GM23338 (cell line): ENCODE data around the gene TTC33. TPM values are rescaled to one million over a fixed set of nuclear protein-coding genes. Genes with fewer than 3 reads are reported as not detected.
A peak's percentile ranks its signal among the peaks of the same experiment; 100 is the strongest.

Experiments
- ATAC-seq: fragments of 200-7000 bp; cut with Tn5 transposase; 3 replicates; pipeline ENCODE4 v1.9.1; 2020
- DNase-seq: peaks from one replicate; pipeline ENCODE4 v3.0.0-alpha.2; 2015; ENCODE audit warnings: low spot score
- H2AFZ ChIP-seq: fragments of 200-600 bp; sonication (generic); 2 replicates; pipeline ENCODE4 v1.8.0; 2016; ENCODE audit warnings: antibody characterized with exemption, mild to moderate bottlenecking, moderate library complexity
- H3F3A ChIP-seq: fragments of 200-600 bp; sonication (generic); replicated peaks from 2 replicates; pipeline ENCODE4 v1.8.0; 2017; ENCODE audit warnings: antibody characterized with exemption, mixed run types, low read depth
- H3K27ac ChIP-seq: fragments of 200-600 bp; sonication (generic); 2 replicates; pipeline ENCODE4 v1.6.1; 2016; ENCODE audit warnings: low read depth
- H3K27me3 ChIP-seq: fragments of 200-600 bp; sonication (generic); 2 replicates; pipeline ENCODE4 v1.8.0; 2016; ENCODE audit warnings: mild to moderate bottlenecking, mixed run types, moderate library complexity; ENCODE audit not compliant: insufficient read depth
- H3K36me3 ChIP-seq: fragments of 200-600 bp; sonication (generic); 2 replicates; pipeline ENCODE4 v1.8.0; 2016; ENCODE audit warnings: mild to moderate bottlenecking; ENCODE audit not compliant: insufficient read depth
- H3K4me1 ChIP-seq: fragments of 200-600 bp; sonication (generic); 2 replicates; pipeline ENCODE4 v1.8.0; 2016; ENCODE audit warnings: mild to moderate bottlenecking, moderate library complexity; ENCODE audit not compliant: insufficient read depth
- H3K4me2 ChIP-seq: fragments of 200-600 bp; sonication (generic); 2 replicates; pipeline ENCODE4 v1.7.1; 2017; ENCODE audit warnings: mixed run types
- H3K4me3 ChIP-seq: fragments of 200-600 bp; sonication (generic); 2 replicates; pipeline ENCODE4 v1.6.1; 2016; ENCODE audit warnings: mixed run types
- H3K79me2 ChIP-seq: fragments of 200-600 bp; sonication (generic); replicated peaks from 2 replicates; pipeline ENCODE4 v1.8.0; 2017; ENCODE audit warnings: mild to moderate bottlenecking; ENCODE audit not compliant: insufficient read depth
- H3K9me2 ChIP-seq: fragments of 200-600 bp; sonication (generic); 2 replicates; pipeline ENCODE4 v1.8.0; 2017; ENCODE audit not compliant: insufficient read depth
- H4K20me1 ChIP-seq: fragments of 200-600 bp; sonication (generic); replicated peaks from 2 replicates; pipeline ENCODE4 v1.8.0; 2017; ENCODE audit warnings: mild to moderate bottlenecking; ENCODE audit not compliant: insufficient read depth
- H3K27ac Mint-ChIP-seq: 2 replicates; pipeline ENCODE4 v1.8.0; 2020; ENCODE audit warnings: inconsistent platforms, mild to moderate bottlenecking, moderate library complexity, mixed read lengths
- H3K27me3 Mint-ChIP-seq: 3 replicates; pipeline ENCODE4 v1.8.0; 2022; ENCODE audit warnings: low read depth, mild to moderate bottlenecking, moderate library complexity, mixed read lengths, inconsistent platforms; ENCODE audit not compliant: insufficient read depth, poor library complexity
- H3K36me3 Mint-ChIP-seq: 3 replicates; pipeline ENCODE4 v1.8.0; 2021; ENCODE audit warnings: low read depth, mild to moderate bottlenecking, inconsistent platforms, moderate library complexity, mixed read lengths
- H3K4me1 Mint-ChIP-seq: 3 replicates; pipeline ENCODE4 v1.8.0; 2020; ENCODE audit warnings: mild to moderate bottlenecking, inconsistent platforms, mixed read lengths
- H3K4me3 Mint-ChIP-seq: 3 replicates; pipeline ENCODE4 v1.8.0; 2021; ENCODE audit warnings: moderate library complexity, mild to moderate bottlenecking, inconsistent platforms, mixed read lengths
- H3K9me3 Mint-ChIP-seq: 3 replicates; pipeline ENCODE4 v1.8.0; 2020; ENCODE audit warnings: moderate library complexity, mild to moderate bottlenecking, inconsistent platforms, mixed read lengths
- ZNF331 ChIP-seq: fragments of 250-450 bp; sonication (Bioruptor Pico); IDR thresholded peaks from 2 replicates; pipeline ENCODE4 v1.5.0; 2020; ENCODE audit warnings: low read depth, mild to moderate bottlenecking, moderate library complexity
- polyA plus RNA-seq: library from polyadenylated mRNA; unstranded; fragments of >200 nt; fragmentation: Nextera tagmentation; extraction: Ambion mirVana; gene quantifications from 2 replicates; pipeline ENCODE4 v1.2.1, GENCODE V29; 2016
- total RNA-seq: library from RNA; depleted of rRNA; stranded (reverse); fragments of >200 nt; shearing (Covaris generic); gene quantifications from 2 replicates; pipeline ENCODE4 v1.2.3, GENCODE V29; 2014
- TF ChIP-seq, protein P1 (sequence below): IDR thresholded peaks from one replicate; pipeline ENCODE4 v1.6.1; 2018; ENCODE audit warnings: antibody characterized with exemption; ENCODE audit not compliant: unreplicated experiment
- TF ChIP-seq, protein P2 (sequence below): fragments of 250-450 bp; sonication (Bioruptor Pico); IDR thresholded peaks from 2 replicates; pipeline ENCODE4 v1.5.0; 2020; ENCODE audit warnings: mild to moderate bottlenecking, moderate library complexity
- TF ChIP-seq, protein P3 (sequence below), 2 experiments: fragments of 200-600 bp in 1 of 2; sonication (generic) in 1 of 2; conservative IDR thresholded peaks; 2 replicates each; pipeline versions ENCODE4 v1.5.1 to v1.6.1; 2016 to 2017; ENCODE audit warnings: antibody characterized with exemption in 2 of 2, low read depth in 2 of 2, mild to moderate bottlenecking in 2 of 2, moderate library complexity in 1 of 2

TTC33 gene
- total and polyA plus RNA-seq, 2 experiments from 2014 or later = 4.1 to 11.5 TPM

DNA sequence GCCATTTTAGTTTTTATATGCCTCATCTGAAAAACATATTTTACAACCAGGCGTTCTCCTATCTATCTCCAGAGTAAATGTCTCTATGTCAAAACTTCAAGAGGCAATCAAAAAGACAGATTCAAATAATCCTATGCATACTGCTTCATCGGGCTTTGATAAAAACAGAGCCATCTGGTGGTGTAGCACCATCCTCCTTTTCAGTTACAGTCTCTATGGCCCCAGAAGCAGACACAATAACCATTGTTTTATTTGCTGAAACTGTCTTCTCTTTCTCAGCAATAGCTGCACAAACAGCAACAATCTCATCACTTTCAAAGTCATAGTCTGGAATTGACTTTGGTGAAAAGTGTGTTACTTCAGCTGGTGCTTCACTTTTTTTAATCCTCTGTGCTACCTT lies 39.8 kb downstream of the TTC33 start:
- Histone ChIP-seq H2AFZ (no peak overlapping the region), H3K9me2 (no peaks in the 10 kb centered on the region), H4K20me1 (no peaks in the 10 kb centered on the region), H3F3A (no peaks in the 10 kb centered on the region), H3K27me3 (no peaks in the 10 kb centered on the region), H3K79me2 (no peaks in the 10 kb centered on the region), H3K4me3 (no peak overlapping the region), H3K4me1 (no peaks in the 10 kb centered on the region), H3K27ac (no peak overlapping the region), H3K36me3 (no peaks in the 10 kb centered on the region), H3K4me2 (no peak overlapping the region)
- DNase-seq (peak; percentile 17), ATAC-seq (no peak; the same call in 2 of the 3 replicates)
- no peak overlapping the region for H3K27ac Mint-ChIP-seq
- H3K27me3 Mint-ChIP-seq = no peaks in the 10 kb centered on the region
- no peaks in the 10 kb centered on the region for H3K4me1 Mint-ChIP-seq
- peaks cover 2% of the 10 kb centered on the region for H3K9me3 Mint-ChIP-seq
- peaks cover 11% of the 10 kb centered on the region for H3K36me3 Mint-ChIP-seq
- H3K4me3 Mint-ChIP-seq = no peak overlapping the region
- TF ChIP-seq, protein P1, sequence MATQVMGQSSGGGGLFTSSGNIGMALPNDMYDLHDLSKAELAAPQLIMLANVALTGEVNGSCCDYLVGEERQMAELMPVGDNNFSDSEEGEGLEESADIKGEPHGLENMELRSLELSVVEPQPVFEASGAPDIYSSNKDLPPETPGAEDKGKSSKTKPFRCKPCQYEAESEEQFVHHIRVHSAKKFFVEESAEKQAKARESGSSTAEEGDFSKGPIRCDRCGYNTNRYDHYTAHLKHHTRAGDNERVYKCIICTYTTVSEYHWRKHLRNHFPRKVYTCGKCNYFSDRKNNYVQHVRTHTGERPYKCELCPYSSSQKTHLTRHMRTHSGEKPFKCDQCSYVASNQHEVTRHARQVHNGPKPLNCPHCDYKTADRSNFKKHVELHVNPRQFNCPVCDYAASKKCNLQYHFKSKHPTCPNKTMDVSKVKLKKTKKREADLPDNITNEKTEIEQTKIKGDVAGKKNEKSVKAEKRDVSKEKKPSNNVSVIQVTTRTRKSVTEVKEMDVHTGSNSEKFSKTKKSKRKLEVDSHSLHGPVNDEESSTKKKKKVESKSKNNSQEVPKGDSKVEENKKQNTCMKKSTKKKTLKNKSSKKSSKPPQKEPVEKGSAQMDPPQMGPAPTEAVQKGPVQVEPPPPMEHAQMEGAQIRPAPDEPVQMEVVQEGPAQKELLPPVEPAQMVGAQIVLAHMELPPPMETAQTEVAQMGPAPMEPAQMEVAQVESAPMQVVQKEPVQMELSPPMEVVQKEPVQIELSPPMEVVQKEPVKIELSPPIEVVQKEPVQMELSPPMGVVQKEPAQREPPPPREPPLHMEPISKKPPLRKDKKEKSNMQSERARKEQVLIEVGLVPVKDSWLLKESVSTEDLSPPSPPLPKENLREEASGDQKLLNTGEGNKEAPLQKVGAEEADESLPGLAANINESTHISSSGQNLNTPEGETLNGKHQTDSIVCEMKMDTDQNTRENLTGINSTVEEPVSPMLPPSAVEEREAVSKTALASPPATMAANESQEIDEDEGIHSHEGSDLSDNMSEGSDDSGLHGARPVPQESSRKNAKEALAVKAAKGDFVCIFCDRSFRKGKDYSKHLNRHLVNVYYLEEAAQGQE = no peak
- TF ChIP-seq, protein P2, sequence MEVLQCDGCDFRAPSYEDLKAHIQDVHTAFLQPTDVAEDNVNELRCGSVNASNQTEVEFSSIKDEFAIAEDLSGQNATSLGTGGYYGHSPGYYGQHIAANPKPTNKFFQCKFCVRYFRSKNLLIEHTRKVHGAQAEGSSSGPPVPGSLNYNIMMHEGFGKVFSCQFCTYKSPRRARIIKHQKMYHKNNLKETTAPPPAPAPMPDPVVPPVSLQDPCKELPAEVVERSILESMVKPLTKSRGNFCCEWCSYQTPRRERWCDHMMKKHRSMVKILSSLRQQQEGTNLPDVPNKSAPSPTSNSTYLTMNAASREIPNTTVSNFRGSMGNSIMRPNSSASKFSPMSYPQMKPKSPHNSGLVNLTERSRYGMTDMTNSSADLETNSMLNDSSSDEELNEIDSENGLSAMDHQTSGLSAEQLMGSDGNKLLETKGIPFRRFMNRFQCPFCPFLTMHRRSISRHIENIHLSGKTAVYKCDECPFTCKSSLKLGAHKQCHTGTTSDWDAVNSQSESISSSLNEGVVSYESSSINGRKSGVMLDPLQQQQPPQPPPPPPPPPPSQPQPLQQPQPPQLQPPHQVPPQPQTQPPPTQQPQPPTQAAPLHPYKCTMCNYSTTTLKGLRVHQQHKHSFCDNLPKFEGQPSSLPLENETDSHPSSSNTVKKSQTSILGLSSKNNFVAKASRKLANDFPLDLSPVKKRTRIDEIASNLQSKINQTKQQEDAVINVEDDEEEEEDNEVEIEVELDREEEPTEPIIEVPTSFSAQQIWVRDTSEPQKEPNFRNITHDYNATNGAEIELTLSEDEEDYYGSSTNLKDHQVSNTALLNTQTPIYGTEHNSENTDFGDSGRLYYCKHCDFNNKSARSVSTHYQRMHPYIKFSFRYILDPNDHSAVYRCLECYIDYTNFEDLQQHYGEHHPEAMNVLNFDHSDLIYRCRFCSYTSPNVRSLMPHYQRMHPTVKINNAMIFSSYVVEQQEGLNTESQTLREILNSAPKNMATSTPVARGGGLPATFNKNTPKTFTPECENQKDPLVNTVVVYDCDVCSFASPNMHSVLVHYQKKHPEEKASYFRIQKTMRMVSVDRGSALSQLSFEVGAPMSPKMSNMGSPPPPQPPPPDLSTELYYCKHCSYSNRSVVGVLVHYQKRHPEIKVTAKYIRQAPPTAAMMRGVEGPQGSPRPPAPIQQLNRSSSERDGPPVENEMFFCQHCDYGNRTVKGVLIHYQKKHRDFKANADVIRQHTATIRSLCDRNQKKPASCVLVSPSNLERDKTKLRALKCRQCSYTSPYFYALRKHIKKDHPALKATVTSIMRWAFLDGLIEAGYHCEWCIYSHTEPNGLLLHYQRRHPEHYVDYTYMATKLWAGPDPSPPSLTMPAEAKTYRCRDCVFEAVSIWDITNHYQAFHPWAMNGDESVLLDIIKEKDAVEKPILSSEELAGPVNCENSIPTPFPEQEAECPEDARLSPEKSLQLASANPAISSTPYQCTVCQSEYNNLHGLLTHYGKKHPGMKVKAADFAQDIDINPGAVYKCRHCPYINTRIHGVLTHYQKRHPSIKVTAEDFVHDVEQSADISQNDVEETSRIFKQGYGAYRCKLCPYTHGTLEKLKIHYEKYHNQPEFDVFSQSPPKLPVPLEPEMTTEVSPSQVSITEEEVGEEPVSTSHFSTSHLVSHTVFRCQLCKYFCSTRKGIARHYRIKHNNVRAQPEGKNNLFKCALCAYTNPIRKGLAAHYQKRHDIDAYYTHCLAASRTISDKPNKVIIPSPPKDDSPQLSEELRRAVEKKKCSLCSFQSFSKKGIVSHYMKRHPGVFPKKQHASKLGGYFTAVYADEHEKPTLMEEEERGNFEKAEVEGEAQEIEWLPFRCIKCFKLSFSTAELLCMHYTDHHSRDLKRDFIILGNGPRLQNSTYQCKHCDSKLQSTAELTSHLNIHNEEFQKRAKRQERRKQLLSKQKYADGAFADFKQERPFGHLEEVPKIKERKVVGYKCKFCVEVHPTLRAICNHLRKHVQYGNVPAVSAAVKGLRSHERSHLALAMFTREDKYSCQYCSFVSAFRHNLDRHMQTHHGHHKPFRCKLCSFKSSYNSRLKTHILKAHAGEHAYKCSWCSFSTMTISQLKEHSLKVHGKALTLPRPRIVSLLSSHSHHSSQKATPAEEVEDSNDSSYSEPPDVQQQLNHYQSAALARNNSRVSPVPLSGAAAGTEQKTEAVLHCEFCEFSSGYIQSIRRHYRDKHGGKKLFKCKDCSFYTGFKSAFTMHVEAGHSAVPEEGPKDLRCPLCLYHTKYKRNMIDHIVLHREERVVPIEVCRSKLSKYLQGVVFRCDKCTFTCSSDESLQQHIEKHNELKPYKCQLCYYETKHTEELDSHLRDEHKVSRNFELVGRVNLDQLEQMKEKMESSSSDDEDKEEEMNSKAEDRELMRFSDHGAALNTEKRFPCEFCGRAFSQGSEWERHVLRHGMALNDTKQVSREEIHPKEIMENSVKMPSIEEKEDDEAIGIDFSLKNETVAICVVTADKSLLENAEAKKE (CRISPR knock-in tag) = no peak
- TF ChIP-seq, protein P3, sequence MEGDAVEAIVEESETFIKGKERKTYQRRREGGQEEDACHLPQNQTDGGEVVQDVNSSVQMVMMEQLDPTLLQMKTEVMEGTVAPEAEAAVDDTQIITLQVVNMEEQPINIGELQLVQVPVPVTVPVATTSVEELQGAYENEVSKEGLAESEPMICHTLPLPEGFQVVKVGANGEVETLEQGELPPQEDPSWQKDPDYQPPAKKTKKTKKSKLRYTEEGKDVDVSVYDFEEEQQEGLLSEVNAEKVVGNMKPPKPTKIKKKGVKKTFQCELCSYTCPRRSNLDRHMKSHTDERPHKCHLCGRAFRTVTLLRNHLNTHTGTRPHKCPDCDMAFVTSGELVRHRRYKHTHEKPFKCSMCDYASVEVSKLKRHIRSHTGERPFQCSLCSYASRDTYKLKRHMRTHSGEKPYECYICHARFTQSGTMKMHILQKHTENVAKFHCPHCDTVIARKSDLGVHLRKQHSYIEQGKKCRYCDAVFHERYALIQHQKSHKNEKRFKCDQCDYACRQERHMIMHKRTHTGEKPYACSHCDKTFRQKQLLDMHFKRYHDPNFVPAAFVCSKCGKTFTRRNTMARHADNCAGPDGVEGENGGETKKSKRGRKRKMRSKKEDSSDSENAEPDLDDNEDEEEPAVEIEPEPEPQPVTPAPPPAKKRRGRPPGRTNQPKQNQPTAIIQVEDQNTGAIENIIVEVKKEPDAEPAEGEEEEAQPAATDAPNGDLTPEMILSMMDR (conservative IDR thresholded peaks at IDR 0.05; ENCODE audit: low read depth in 2 of 2) = peak; percentile 41 to 47
- no peak for TF ChIP-seq ZNF331
